IMR-90 (cell line): ENCODE results near the gene WRAP73. TPM values are rescaled to one million over a fixed set of nuclear protein-coding genes. Genes with fewer than 3 reads are reported as not detected.
A peak's percentile ranks its signal among the peaks of the same experiment; 100 is the strongest.

Experiments
- ATAC-seq: fragments of 200-7000 bp; cut with Tn5 transposase; 2 replicates; pipeline ENCODE4 v1.9.1; 2020; ENCODE audit warnings: low read depth, mild to moderate bottlenecking, moderate library complexity
- BruUV-seq: library from RNA; stranded (reverse); fragments of 400-500 nt; replicated peaks from 2 replicates; lab custom pipeline; 2021; lab: Mats Ljungman, UMichigan
- CTCF ChIA-PET: fragments of 300-600 bp; formaldehyde crosslinking; extraction: SDS; loops from one replicate; lab custom pipeline; 2021; ENCODE audit warnings: antibody characterized with exemption; lab: Yijun Ruan, JAX
- POLR2A ChIA-PET: fragments of 300-600 bp; sonication (Branson Sonifier 250); formaldehyde crosslinking; loops from one replicate; lab custom pipeline; 2022; ENCODE audit warnings: antibody characterized with exemption; ENCODE audit not compliant: unreplicated experiment; lab: Charles Lee
- DNase-seq: peaks from one replicate; pipeline ENCODE4 v3.0.0; 2013
- H2AFZ ChIP-seq: replicated peaks from 2 replicates; pipeline ENCODE3; 2013; ENCODE audit warnings: low read length, mild to moderate bottlenecking; ENCODE audit not compliant: poor library complexity
- H2AK5ac ChIP-seq: 2 replicates; pipeline ENCODE4 v1.6.1; 2013; ENCODE audit warnings: low read depth, low read length, inconsistent platforms
- H2AK9ac ChIP-seq: replicated peaks from 2 replicates; pipeline ENCODE3; 2013; ENCODE audit warnings: mild to moderate bottlenecking, low read depth, low read length, moderate library complexity; ENCODE audit not compliant: poor library complexity
- H2BK120ac ChIP-seq: 2 replicates; pipeline ENCODE4 v1.6.1; 2013; ENCODE audit warnings: low read depth, low read length, inconsistent platforms
- H2BK15ac ChIP-seq: 3 replicates; pipeline ENCODE4 v1.6.1; 2013; ENCODE audit warnings: low read depth, low read length, inconsistent platforms
- H2BK20ac ChIP-seq: 2 replicates; pipeline ENCODE4 v1.6.1; 2013; ENCODE audit warnings: low read depth, mild to moderate bottlenecking, inconsistent platforms, low read length, moderate library complexity
- H2BK5ac ChIP-seq: 2 replicates; pipeline ENCODE4 v1.6.1; 2013; ENCODE audit warnings: mild to moderate bottlenecking, low read depth, low read length, inconsistent platforms; ENCODE audit not compliant: poor library complexity, severe bottlenecking
- H3K14ac ChIP-seq: replicated peaks from 2 replicates; pipeline ENCODE4 v1.6.1; 2013; ENCODE audit warnings: low read depth, low read length, inconsistent platforms
- H3K18ac ChIP-seq: 2 replicates; pipeline ENCODE4 v1.6.1; 2013; ENCODE audit warnings: low read depth, low read length, control low read depth
- H3K23ac ChIP-seq: 2 replicates; pipeline ENCODE4 v1.6.1; 2013; ENCODE audit warnings: low read depth, low read length, inconsistent platforms
- H3K27ac ChIP-seq: 2 replicates; pipeline ENCODE4 v1.5.1; 2013; ENCODE audit warnings: mild to moderate bottlenecking, control low read depth, low read length; ENCODE audit not compliant: insufficient read depth
- H3K27me3 ChIP-seq: 2 replicates; pipeline ENCODE4 v1.6.1; 2013; ENCODE audit warnings: low read length; ENCODE audit not compliant: control insufficient read depth, insufficient read depth
- H3K36me3 ChIP-seq: 2 replicates; pipeline ENCODE4 v1.6.1; 2013; ENCODE audit warnings: low read length, mixed read lengths; ENCODE audit not compliant: control insufficient read depth, insufficient read depth
- H3K4ac ChIP-seq: 2 replicates; pipeline ENCODE4 v1.6.1; 2013; ENCODE audit warnings: low read depth, low read length, inconsistent platforms
- H3K4me1 ChIP-seq: 2 replicates; pipeline ENCODE4 v1.6.1; 2013; ENCODE audit warnings: low read length, mixed read lengths; ENCODE audit not compliant: control insufficient read depth, insufficient read depth
- H3K4me2 ChIP-seq: 2 replicates; pipeline ENCODE4 v1.6.1; 2013; ENCODE audit warnings: low read depth, mild to moderate bottlenecking, control low read depth, low read length, moderate library complexity
- H3K4me3 ChIP-seq: 2 replicates; pipeline ENCODE4 v1.5.1; 2013; ENCODE audit warnings: low read depth, mild to moderate bottlenecking, control low read depth, low read length, moderate library complexity; ENCODE audit not compliant: insufficient read depth
- H3K56ac ChIP-seq: 2 replicates; pipeline ENCODE4 v1.6.1; 2013; ENCODE audit warnings: low read length, inconsistent platforms; ENCODE audit not compliant: insufficient read depth; ENCODE audit errors: extremely low read depth
- H3K79me1 ChIP-seq, 2 experiments: 2 replicates each; pipeline ENCODE4 v1.6.1; 2013; ENCODE audit warnings: low read length in 2 of 2, inconsistent platforms in 1 of 2, low read depth in 1 of 2
- H3K9ac ChIP-seq: 2 replicates; pipeline ENCODE4 v1.6.1; 2013; ENCODE audit warnings: low read depth, low read length, control low read depth
- H3K9me1 ChIP-seq: 2 replicates; pipeline ENCODE4 v1.6.1; 2013; ENCODE audit warnings: low read length, inconsistent platforms; ENCODE audit not compliant: insufficient read depth
- H3K9me3 ChIP-seq: 2 replicates; pipeline ENCODE4 v1.6.1; 2013; ENCODE audit warnings: low read length; ENCODE audit not compliant: control insufficient read depth, insufficient read depth
- H4K20me1 ChIP-seq: 2 replicates; pipeline ENCODE4 v1.6.1; 2013; ENCODE audit warnings: low read length, inconsistent platforms; ENCODE audit not compliant: insufficient read depth
- H4K5ac ChIP-seq: 2 replicates; pipeline ENCODE4 v1.6.1; 2013; ENCODE audit warnings: mild to moderate bottlenecking, low read depth, low read length, control low read depth
- H4K8ac ChIP-seq, 2 experiments: 2 replicates each; pipeline ENCODE4 v1.6.1; 2013; ENCODE audit warnings: low read depth in 2 of 2, low read length in 2 of 2, control low read depth in 1 of 2, inconsistent platforms in 1 of 2
- H4K91ac ChIP-seq: 2 replicates; pipeline ENCODE4 v1.6.1; 2013; ENCODE audit warnings: low read depth, low read length, inconsistent platforms; ENCODE audit not compliant: insufficient read depth
- CTCF ChIP-seq: conservative IDR thresholded peaks from 2 replicates; pipeline ENCODE4 v1.5.1; 2012; ENCODE audit warnings: mild to moderate bottlenecking, low read depth, low read length, improper control_type of control experiment
- MAFK ChIP-seq: IDR thresholded peaks from 2 replicates; pipeline ENCODE4 v1.6.1; 2012; ENCODE audit warnings: low read depth, low read length, improper control_type of control experiment
- RAD21 ChIP-seq: IDR thresholded peaks from 2 replicates; pipeline ENCODE4 v1.6.1; 2012; ENCODE audit warnings: low read length, improper control_type of control experiment
- SMC3 ChIP-seq: fragments of 150-350 bp; IDR thresholded peaks from 2 replicates; pipeline ENCODE4 v1.6.1; 2016; ENCODE audit warnings: low read depth, mild to moderate bottlenecking, antibody characterized with exemption, low read length, moderate library complexity
- WGBS, 2 experiments: methylation state at CpG; one replicate each; pipeline versions ENCODE4 v1.1.5 to v1.1.7; 2013; ENCODE audit warnings: missing lambda C conversion rate in 2 of 2; ENCODE audit not compliant: insufficient read length in 1 of 2; ENCODE audit errors: extremely low coverage in 2 of 2; 5-methylcytosine and 5-hydroxymethylcytosine counted together
- dilution Hi-C: fragments of 300-500 bp; cut with HindIII; formaldehyde crosslinking; loops from one replicate; pipeline ENCODE4 v1.14.3; 2018; ENCODE audit warnings: low sequenced_read_pairs; ENCODE audit not compliant: unreplicated experiment
- in situ Hi-C: fragments of 300-500 bp; cut with MboI; formaldehyde crosslinking; loops from 3 replicates; pipeline ENCODE4 v1.14.3; 2019; ENCODE audit warnings: low sequenced_read_pairs, inconsistent platforms, mixed read lengths
- intact Hi-C: fragments of 100-400 bp; cut with micrococcal nuclease; formaldehyde crosslinking; loops from 2 replicates; pipeline ENCODE4 v1.10.0; 2022
- polyA plus RNA-seq, 3 experiments: library from polyadenylated mRNA; depleted of rRNA; stranded (reverse); fragments of >200 nt; gene quantifications; 2 replicates each; pipeline ENCODE4 v1.2.3, GENCODE V29; 2012; ENCODE audit warnings: low replicate concordance in 1 of 3
- total RNA-seq: library from RNA; depleted of rRNA; stranded (reverse); fragments of >200 nt; gene quantifications from 2 replicates; pipeline ENCODE4 v1.2.3, GENCODE V29; 2012

The WRAP73 gene
- total and polyA plus RNA-seq, 2 of the 4 experiments (the other 2 are of a cell fraction) = 10.8 to 23.6 TPM

DNA sequence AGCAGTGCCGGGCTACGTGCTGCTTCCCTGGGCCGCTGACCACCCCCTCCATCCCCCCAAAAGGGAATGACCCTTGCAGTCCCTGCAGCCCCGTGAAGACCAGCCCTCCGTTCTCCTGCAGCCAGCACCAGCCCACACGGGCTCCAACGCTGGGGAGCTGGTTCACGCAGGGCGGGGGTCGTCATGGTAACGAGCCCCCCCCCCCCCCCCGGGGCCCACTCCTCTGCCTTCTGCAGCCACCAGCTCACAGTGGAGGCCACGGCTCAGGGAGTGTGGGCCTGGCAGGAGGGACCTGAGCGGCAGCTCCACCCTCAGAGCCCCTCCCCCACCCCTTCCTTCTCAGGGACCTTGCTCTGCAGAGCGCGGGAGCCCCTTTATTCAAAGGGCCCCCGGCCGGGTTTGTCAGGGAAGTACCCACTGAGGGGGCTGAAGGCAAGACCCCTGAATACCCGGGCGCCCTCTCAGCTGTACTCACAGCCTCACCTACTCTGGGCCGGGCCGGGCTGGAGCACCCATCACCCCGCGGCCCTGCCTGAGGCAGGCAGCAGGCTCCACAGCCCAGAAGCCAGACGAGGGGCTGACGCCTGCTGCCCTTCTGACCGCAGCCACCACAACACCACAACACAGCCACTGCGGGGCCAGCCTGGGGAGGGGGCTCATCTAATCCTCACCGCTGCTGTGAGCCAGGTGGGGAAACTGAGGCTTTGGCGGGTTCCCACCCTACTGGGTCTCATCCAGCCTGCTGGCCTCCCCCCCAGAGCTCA lies 51.2 kb downstream of the WRAP73 start:
- Histone ChIP-seq H3K56ac (no peak overlapping the region), H4K91ac (no peak overlapping the region), H4K20me1 (no peaks in the 10 kb centered on the region), H3K27ac (no peak overlapping the region), H3K9me3 (no peaks in the 10 kb centered on the region), H2AK5ac (no peak overlapping the region), H2AFZ (no peak overlapping the region), H2BK5ac (no peak overlapping the region), H3K23ac (no peak overlapping the region), H3K79me1 (no peaks in the 10 kb centered on the region), H3K9me1 (no peaks in the 10 kb centered on the region), H3K14ac (no peak overlapping the region), H4K8ac (no peak overlapping the region), H3K18ac (no peak overlapping the region), H2BK15ac (no peak overlapping the region), H3K4me1 (no peaks in the 10 kb centered on the region), H3K36me3 (no peaks in the 10 kb centered on the region), H2BK20ac (no peak overlapping the region), H3K4me2 (no peak overlapping the region), H3K9ac (no peak overlapping the region), H4K5ac (no peak overlapping the region), H3K4ac (no peak overlapping the region), H2BK120ac (no peak overlapping the region), H2AK9ac (peak overlapping the region; percentile 16), H3K4me3 (no peak overlapping the region), H3K27me3 (peaks cover 11% of the 10 kb centered on the region)
- ChIA-PET POLR2A (no interaction called here), CTCF (no interaction called here)
- DNase-seq (no peak), ATAC-seq (no peak)
- WGBS, 2 experiments = 23% methylated on average over 9 of the region's 30 CpGs; no CpG with 5 or more reads in 1 of the 2 experiments
- intact Hi-C loops (no loop called here), dilution Hi-C loops (no loop called here), in situ Hi-C loops (no loop called here)
- no peak for TF ChIP-seq RAD21
- no peak for TF ChIP-seq CTCF
- TF ChIP-seq MAFK = no peak
- no peak for TF ChIP-seq SMC3
- no TSS peak for BruUV-seq
